SH-SY5Y (cell line): Measurements from ENCODE around the gene KIF11.

Experiments used
- GATA2 ChIP-seq: IDR thresholded peaks from 2 replicates; pipeline ENCODE4 v1.6.1; 2011; ENCODE audit warnings: mild to moderate bottlenecking, low read depth, low read length
- GATA3 ChIP-seq: IDR thresholded peaks from 2 replicates; pipeline ENCODE4 v1.6.1; 2011; ENCODE audit warnings: low read depth, mild to moderate bottlenecking, low read length, moderate library complexity

DNA sequence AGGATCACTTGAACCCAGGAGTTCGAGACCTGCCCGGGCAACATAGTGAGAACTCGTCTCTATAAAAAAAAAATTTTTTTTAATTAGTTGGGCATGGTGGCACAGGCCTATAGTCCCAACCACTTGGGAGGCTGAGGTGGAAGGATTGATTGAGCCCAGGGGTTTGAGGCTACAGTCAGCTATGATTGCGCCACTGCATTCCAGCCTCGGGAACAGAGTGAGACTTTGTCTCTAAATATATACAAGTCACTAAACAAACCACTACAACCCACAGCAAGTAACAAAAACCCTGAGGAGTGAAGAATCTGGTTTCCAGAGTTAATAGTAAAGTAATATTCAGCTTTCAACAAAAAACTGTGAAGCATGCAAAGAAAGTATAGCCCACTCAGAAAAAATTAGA is 64.1 kb downstream of the KIF11 start:
- TF ChIP-seq GATA3 (no peak), GATA2 (no peak)
